ENCODE data around the gene RTN4RL1. TPM values are rescaled to one million over a fixed set of nuclear protein-coding genes. Genes with fewer than 3 reads are reported as not detected.

The RTN4RL1 gene
- total RNA-seq, 3 donors from 2014 or later = 0.14 to 0.47 (median 0.43) TPM

GRCh38 chr17:2068519-2069051 lies 43.5 kb upstream of the RTN4RL1 start:
- H3K4me3 ChIP-seq = no peak overlapping the region
- peak; percentile 6 for ATAC-seq
- DNase-seq = peak in 1 of 3 donors; percentile 48
- intact Hi-C loops (cut with DNase I, micrococcal nuclease) = no loop called here
- TF ChIP-seq CTCF (IDR thresholded peaks at IDR 0.05) = no peak
- no peaks in the 10 kb centered on the region for H3K9me3 ChIP-seq
- H3K36me3 ChIP-seq (ENCODE audit: low read depth) = no peaks in the 10 kb centered on the region
- peaks cover 9% of the 10 kb centered on the region for H3K4me1 ChIP-seq (ENCODE audit: low read depth)

- TF ChIP-seq CTCF (IDR thresholded peaks at IDR 0.05) = no peak
- H3K4me1 ChIP-seq (ENCODE audit: low read depth) = peaks cover 10% of the 10 kb centered on the region
- intact Hi-C loops (cut with DNase I, micrococcal nuclease) = no loop called here
- no peaks in the 10 kb centered on the region for H3K36me3 ChIP-seq (ENCODE audit: low read depth)
- no peak overlapping the region for H3K4me3 ChIP-seq
- H3K9me3 ChIP-seq = no peaks in the 10 kb centered on the region
- ATAC-seq = peak; percentile 6
- DNase-seq = peak in 1 of 3 donors; percentile 45
Measured at GRCh38 chr17:2068031-2068518, 42.9 kb upstream of the RTN4RL1 start.

GRCh38 chr17:2067608-2068024 lies 42.5 kb upstream of the RTN4RL1 start:
- no peak for DNase-seq
- intact Hi-C loops (cut with DNase I, micrococcal nuclease) = no loop called here
- peaks cover 10% of the 10 kb centered on the region for H3K4me1 ChIP-seq (ENCODE audit: low read depth)
- H3K4me3 ChIP-seq = no peak overlapping the region
- H3K9me3 ChIP-seq = no peaks in the 10 kb centered on the region
- no peak for TF ChIP-seq CTCF (IDR thresholded peaks at IDR 0.05)
- no peak for ATAC-seq
- H3K36me3 ChIP-seq (ENCODE audit: low read depth) = no peaks in the 10 kb centered on the region

GRCh38 chr17:2067048-2067561 lies 42.0 kb upstream of the RTN4RL1 start:
- H3K9me3 ChIP-seq = no peaks in the 10 kb centered on the region
- ATAC-seq (no peak), DNase-seq (no peak)
- peaks cover 10% of the 10 kb centered on the region for H3K4me1 ChIP-seq (ENCODE audit: low read depth)
- TF ChIP-seq CTCF (IDR thresholded peaks at IDR 0.05) = no peak
- H3K36me3 ChIP-seq (ENCODE audit: low read depth) = no peaks in the 10 kb centered on the region
- H3K4me3 ChIP-seq = no peak overlapping the region
- intact Hi-C loops (cut with DNase I, micrococcal nuclease) = no loop called here

GRCh38 chr17:2065949-2066400 lies 40.8 kb upstream of the RTN4RL1 start:
- intact Hi-C loops (cut with DNase I, micrococcal nuclease) = no loop called here
- no peak overlapping the region for H3K4me3 ChIP-seq
- no peaks in the 10 kb centered on the region for H3K9me3 ChIP-seq
- H3K4me1 ChIP-seq (ENCODE audit: low read depth) = peaks cover 10% of the 10 kb centered on the region
- no peak for ATAC-seq
- H3K36me3 ChIP-seq (ENCODE audit: low read depth) = no peaks in the 10 kb centered on the region
- no peak for TF ChIP-seq CTCF (IDR thresholded peaks at IDR 0.05)
- DNase-seq = no peak

Data from mucosa of descending colon (tissue), 3 donors.